Measurements from ENCODE around the gene MT1X. TPM values are rescaled to one million over a fixed set of nuclear protein-coding genes. Genes with fewer than 3 reads are reported as not detected.
A peak's percentile ranks its signal among the peaks of the same experiment; 100 is the strongest.
"Not testable (repeated sequence)": the region's sequence is repeated elsewhere in the genome, so short reads cannot be mapped to it uniquely, and the experiment has no call there.

The MT1X gene
- polyA plus RNA-seq, 3 donors = 2,752 to 5,906 (median 2,980) TPM

DNA sequence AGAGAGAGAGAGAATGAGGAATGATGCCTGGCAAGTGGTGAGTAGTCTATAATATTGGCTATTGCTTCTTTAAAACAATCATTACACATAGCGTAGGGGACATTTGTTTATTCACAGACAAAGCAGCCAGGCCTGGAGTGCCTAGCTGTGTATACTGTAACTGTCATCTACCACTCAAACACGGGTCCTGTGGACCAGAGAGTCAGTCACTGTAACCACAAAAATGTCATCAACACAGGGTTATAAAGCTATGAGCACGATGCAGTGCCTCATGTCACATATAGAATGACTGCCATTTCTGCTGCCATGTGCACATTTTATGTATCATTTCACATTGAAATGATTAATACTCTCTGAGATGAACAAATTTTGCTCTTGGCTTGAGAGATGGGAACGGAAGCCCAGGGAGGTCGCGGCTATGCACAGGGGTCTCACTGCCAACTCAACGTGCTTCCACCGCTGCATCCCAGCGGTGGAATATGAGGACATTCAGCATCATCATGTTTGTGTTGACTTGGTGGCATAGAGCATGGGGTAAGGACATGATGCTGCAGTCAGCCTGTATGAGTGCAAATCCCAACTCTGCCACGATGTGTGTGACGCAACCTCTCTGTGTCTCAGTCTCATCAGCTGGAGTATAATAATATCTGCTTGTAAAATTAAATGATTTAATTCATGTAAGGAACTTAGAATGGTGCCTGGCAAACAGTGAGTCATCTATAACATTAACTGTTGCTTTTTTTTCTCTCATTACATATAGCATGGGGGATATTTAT, 9.3 kb upstream of the MT1X start:
- WGBS, 3 donors = 86 to 89% (median 87%) methylated on average over 11 of the region's 11 CpGs
- H3K27ac ChIP-seq (ENCODE audit: low read depth, low read length) = no peak overlapping the region

DNA sequence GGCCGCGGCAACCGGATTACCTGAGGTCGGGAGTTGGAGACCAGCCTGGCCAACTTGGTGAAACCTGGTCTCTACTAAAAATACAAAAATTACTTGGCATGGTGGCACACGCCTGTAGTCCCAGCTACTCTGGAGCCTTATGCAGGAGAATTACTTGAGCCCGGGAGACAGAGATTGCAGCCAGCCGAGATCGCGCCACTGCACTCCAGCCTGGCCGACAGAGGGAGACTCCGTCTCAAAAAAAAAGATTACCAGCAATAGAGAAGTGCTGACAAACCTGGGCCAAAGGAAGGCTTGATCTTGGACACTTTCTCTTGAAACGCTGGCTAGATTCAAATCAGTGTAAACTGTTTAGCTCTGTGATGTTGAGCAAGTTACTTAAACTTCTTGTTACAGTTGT, 8.3 kb upstream of the MT1X start:
- WGBS, 3 donors = 34 to 42% (median 34%) methylated on average over 12 of the region's 12 CpGs
- no peak overlapping the region for H3K27ac ChIP-seq (ENCODE audit: low read depth, low read length)

DNA sequence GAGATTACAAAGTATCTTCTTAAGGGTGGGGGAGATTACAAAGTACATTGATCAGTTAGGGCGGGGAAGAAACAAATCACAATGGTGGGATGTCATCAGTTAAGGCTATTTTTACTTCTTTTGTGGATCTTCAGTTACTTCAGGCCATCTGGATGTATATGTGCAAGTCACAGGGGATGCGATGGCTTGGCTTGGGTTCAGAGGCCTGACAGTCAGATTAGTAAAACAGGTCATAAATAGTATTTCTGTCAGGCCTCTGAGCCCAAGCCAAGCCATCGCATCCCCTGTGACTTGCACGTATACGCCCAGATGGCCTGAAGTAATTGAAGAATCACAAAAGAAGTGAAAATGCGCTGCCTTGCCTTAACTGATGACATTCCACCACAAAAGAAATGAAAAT, 7.7 kb upstream of the MT1X start:
- H3K27ac ChIP-seq (ENCODE audit: low read depth, low read length) = not testable (repeated sequence)
- WGBS, 3 donors = 80 to 84% (median 84%) methylated on average over 6 of the region's 6 CpGs

DNA sequence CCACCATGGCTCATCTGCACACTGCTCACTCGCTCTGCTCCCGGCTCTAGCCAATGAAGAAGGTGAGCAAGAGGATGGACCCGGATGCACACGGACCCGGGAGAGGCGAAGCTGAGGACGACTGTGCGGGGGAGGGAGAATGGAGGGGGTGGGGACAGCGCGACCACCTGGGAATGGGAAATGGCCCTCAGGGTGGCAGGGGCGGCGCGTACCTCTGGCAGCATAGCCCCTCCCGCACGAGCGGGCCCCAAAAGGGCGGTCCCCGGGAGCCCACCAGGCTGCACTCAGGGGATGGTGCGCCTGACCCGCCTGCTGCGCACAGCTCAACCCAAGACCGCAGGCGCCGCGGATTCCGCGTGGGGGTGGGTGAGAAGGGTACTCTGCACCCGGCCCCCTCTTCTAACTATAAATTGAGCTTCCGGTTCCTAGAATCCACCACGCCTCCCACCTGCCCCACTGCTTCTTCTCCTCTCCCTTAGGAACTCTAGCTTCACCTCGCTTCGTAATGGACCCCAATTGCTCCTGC, 6.5 kb upstream of the MT1X start:
- no peak overlapping the region for H3K27ac ChIP-seq (ENCODE audit: low read depth, low read length)
- WGBS, 3 donors = 7 to 36% (median 10%) methylated on average over 27 to 32 of the region's 32 CpGs

DNA sequence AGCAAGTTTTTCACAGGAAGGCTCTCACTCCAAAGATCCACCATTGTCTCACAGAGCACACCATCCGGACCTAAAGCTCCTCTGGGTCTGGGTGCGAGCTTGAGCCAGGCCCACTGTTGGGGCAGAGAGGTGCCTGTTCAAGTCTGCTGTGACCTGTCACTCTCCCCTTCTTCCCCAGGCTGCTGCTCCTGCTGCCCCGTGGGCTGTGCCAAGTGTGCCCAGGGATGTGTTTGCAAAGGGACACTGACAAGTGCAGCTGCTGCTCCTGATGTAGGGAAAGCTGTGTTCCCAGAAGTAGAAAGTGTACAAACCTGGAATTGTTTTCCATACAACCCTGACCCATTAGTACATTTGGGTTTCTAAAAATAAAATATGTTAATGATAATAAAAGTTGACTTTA, 4.8 kb upstream of the MT1X start:
- no peak overlapping the region for H3K27ac ChIP-seq (ENCODE audit: low read depth, low read length)
- WGBS, 3 donors = 33 to 84% (median 78%) methylated on average over 3 of the region's 3 CpGs

DNA sequence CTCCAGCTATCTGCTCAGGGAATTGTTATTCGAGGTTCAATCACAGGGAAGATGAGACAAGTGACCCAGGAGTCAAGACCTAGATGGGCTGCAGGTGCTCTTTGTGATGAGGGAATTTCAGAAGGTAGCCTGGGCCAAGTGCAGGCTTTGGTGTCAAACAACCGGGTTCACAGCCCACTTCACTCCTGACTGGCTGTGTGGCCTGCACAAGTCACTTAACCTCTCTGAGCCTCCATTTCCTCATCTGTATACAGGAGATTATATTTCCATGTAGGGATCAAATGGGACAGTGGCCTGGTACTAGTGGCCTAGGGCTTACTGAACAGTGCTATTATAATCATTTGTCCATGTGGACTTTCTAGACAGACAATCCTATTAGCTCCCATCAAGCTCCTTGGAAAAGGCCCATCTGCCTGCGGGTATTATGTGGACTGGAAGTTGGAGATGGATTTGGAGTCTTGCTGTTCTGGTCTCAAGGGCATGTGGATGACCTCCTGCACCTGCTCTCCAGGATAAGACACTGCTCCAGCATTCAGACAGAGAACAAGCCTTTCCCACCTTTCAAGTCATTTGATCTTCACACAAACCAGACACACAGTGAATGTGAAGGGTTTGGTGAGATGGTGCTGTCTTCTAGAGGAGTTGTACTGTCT, 3.1 kb upstream of the MT1X start:
- 89 to 96% (median 94%) methylated on average over 3 of the region's 3 CpGs for WGBS, 3 donors
- no peak overlapping the region for H3K27ac ChIP-seq (ENCODE audit: low read depth, low read length)

DNA sequence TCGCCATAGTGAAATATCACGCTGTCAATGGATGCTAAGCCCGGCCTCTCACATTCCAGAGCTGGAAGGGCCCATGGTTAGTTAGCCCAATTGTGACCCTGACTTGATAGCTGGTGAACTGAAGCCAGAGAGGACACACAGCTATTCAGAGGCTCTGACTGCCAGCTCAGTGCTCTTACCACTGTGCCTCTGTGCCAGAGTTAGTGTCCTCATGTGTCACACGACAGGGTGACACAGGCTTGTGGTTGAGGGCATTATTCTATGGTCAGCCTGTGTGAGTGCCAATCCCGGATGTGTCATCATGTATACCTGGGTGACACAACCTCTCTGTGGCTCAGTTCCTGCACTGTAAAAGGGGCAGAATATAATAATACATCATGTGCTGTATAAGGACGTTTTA, 2.5 kb upstream of the MT1X start:
- 87 to 91% (median 87%) methylated on average over 6 of the region's 6 CpGs for WGBS, 3 donors
- H3K27ac ChIP-seq (ENCODE audit: low read depth, low read length) = no peak overlapping the region

DNA sequence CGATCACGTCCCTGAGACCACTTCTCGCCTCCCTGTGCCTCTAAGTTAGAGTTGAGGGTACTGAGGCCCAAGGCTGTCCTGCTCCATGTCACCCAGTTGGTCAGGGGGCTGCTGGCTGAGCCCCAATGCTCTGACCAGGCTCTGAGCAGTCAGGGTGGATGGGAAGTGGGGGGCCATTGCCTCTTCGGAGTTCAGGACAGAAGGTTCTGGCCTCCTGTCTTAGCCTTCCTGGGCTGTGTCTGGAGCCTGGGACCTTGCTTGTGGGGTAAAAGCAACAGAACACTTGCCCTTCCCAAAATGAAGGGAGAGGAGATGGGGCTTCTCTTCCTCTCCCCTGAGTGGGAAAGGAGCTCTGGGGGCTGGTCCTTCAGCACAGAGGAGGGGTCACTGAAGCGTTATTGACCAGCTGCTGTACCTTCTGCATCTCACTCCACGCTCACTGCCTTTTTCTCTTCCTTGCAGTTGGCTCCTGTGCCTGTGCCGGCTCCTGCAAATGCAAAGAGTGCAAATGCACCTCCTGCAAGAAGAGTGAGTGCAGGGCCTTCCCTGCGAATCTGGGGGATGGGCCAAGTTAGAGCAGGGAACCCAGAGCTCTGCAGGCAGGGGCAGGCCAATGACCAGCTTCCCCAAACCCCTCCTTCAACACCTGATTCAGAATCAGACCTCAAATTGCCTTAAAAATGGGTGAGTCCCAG, 580 bp downstream of the MT1X start:
- peak overlapping the region; percentile 7 for H3K27ac ChIP-seq (ENCODE audit: low read depth, low read length)
- 12 to 33% (median 29%) methylated on average over 8 of the region's 8 CpGs for WGBS, 3 donors

DNA sequence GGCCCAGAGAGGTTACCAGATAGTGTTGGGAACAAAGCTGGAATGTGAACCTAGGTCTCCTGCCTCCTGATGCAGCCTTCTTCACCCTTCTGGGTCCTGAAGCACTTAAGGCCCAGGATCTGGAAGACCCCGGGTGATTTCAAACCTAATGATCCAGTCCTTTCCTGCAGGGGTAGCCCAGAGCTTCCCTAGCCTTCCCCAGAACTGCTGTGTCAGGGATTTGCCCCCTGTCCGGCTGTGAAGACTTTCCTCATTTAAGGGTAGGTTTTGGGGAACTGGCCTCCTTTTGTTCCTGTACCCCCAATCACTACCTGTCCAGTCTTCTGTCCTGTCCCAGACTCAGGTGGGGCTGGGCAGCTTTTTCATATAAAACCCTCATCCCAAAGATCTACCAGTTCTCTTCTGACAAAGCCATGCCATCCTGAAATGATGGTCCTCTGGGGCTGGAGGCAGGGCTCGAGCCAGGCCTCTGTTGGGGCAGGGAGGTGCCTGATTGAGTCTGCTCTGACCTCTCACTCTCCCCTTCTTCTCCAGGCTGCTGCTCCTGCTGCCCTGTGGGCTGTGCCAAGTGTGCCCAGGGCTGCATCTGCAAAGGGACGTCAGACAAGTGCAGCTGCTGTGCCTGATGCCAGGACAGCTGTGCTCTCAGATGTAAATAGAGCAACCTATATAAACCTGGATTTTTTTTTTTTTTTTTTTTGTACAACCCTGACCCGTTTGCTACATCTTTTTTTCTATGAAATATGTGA, 1.3 kb downstream of the MT1X start:
- 34 to 86% (median 81%) methylated on average over 5 of the region's 5 CpGs for WGBS, 3 donors
- peak overlapping the region; percentile 4 for H3K27ac ChIP-seq (ENCODE audit: low read depth, low read length)

DNA sequence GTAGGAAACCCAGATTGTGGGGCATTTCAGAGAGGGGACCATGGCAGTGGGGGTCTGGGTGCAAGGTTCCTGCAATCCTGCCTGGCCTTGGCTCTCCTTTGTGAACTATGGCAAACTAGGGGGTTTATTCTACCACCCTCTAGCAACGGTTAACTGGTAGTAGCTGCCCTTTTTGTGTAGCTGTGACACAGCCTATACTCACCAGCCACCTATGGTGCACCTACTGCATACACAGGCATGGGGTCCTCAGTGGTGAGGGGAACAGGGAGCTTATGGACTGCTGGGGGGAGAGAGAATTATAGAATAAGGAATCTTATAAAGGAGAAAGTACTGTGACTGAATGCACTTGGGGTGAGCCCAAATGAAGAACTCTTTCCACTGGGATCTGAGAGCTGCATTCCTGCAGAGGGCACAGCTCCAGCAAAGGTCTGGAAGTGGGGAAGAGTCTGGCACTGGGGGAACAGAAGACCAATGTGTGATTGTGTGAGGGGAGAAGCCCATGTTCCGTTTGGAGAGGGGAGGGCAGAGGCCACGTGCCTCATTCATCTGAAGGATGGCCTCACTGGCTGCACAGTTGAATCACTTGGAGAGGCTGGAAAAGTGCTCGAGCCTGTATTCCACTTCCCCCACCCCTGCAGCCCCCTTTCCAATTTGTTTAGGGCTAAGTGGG, 2.1 kb downstream of the MT1X start:
- WGBS, 3 donors = 37 to 74% (median 71%) methylated on average over 4 of the region's 4 CpGs
- no peak overlapping the region for H3K27ac ChIP-seq (ENCODE audit: low read depth, low read length)

DNA sequence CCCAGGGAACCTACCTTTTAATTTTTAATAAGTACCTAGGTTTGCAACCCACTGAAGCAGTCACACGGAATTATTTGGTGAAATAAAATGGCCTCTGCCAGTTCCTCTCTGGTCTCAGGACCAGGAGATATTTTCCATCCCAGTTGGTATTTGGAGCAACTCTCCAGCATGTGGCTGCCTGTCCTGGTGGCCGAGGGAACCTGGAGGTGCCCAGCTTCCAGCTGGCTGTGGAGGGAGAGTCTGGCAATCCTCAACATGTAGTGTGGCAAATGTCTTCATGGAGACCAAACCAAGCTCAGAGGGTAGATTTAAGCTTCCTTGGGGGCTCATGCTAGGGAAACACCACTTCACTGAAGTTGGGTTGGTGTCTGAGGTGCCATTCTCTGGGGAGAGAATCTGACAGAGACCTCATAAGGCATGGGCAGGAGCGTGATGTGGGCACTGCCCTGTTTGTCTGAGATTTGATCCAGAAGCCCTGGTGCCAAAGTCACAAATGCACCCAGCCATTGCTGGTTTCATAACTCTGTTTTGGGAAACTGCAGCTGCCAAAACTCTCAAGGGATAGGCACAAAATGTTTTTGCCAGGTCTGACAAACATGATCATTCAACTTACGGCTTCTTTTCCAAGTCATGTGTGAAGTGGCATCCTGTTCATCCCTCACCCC, 2.8 kb downstream of the MT1X start:
- no peak overlapping the region for H3K27ac ChIP-seq (ENCODE audit: low read depth, low read length)
- WGBS, 3 donors = 44 to 83% (median 78%) methylated on average over 4 of the region's 4 CpGs

DNA sequence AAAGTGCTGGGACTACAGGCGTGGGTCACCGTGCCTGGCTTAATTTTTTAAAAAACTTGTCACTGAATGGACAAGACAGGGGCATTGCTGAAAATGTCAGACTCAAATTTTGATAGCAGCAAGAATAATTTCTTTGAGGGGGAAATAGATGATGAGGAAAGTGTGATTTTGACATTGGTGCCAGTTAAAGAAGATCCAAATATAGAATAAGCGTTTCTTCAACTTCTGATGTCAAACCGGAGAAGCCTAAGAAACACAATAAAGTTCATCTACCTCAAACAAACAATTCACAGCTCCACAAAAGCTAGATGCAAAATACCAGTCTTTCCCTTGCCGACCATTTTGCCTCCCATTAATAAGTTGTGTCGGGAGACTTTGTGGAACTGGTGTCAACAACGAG, 4.5 kb downstream of the MT1X start:
- H3K27ac ChIP-seq (ENCODE audit: low read depth, low read length) = no peak overlapping the region
- 95 to 97% (median 95%) methylated on average over 7 of the region's 7 CpGs for WGBS, 3 donors

DNA sequence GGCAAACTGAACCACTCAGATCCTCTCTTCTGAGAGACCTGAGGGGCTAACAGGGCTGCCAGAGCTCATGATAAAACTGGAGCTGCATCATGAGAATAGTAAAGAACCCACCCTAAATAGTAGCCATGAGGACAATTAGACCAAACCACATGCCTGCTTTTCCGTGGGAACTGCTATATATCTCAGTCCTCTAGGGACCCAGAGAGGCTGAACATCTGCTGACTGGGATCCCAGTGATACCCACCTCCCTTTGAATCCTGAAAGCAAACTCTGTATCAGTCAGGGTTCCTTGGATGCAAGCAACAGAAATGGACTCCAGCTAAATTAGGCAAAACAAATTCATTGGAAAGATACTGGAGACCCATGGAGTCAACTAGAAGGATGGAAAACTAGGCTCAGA, 6.5 kb downstream of the MT1X start:
- WGBS, 3 donors = 35 to 46% (median 42%) methylated on average over 1 of the region's 1 CpG
- H3K27ac ChIP-seq (ENCODE audit: low read depth, low read length) = no peak overlapping the region

DNA sequence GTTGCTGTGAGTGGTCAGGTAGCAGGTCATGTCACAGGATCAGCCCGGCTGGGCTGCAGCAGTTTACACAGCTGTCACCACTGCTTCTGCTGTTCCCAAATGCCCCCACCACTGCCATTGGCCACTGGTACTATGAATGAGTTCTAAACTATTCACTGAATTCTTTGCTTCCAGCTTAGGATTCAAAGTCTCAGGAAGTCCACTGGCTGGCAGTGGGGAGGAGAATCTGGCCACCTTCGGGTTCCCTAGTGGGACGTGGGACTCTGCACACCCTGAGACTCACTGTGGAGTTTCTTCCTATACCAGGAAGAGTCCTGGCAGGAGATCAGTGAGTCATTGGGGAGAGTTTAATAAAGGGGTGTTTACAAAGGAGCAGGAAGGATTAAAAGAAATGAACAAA, 6.9 kb downstream of the MT1X start:
- WGBS, 3 donors = 60 to 78% (median 75%) methylated on average over 3 of the region's 3 CpGs
- H3K27ac ChIP-seq (ENCODE audit: low read depth, low read length) = no peak overlapping the region

DNA sequence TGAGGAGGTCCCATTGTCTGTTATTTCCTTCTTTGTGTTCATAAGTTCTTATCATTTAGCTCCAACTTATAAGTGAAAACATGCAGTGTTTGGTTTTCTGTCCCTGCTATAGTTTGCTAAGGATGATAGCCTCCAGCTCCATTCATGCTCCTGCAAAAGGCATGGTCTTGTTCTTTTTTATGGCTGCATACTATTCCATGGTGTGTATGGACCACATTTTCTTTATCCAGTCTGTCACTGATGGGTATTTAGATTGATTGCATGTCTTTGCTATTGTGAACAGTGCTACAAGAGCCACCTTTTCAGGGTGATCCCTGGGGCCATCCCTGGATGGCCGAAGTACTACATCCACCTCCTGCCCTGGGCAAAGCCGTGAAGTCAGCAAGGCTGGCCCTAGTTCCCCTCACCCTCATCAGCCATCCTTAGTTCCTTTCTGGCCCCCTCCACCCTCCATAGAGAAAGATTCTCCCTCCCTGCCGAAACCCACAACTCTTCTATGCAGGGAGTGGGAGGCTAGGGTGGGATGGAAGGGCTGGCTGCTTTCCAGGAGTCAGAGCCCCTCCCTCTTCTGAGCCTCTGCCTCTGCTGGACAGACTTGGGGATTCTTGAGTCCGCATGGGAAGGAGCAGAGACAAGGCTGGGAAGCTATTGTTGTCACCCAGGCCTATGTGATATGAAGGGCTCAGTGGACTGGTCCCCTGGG, 8.3 kb downstream of the MT1X start:
- no peak overlapping the region for H3K27ac ChIP-seq (ENCODE audit: low read depth, low read length)
- 69 to 97% (median 78%) methylated on average over 4 of the region's 4 CpGs for WGBS, 3 donors

DNA sequence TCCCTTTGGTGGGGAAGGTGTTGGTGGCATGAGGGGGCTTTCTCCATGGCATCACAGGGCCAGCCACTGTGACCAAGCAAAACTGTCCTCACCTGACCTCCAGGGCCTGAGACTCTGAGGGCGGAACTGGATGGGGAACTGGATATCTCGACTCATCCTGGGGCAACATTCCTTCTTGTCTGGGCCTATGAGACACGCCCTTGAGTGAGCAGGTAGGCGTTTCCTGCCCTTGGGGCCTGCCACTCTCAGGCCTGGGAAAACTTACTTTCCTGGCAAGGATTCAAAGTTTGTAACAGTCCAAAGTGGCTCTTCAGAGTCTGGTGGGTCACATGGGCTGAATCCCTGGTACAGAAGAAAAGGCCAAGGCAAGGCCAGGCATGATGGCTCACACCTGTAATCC, 9.6 kb downstream of the MT1X start:
- WGBS, 3 donors = 22 to 65% (median 51%) methylated on average over 4 of the region's 4 CpGs
- no peak overlapping the region for H3K27ac ChIP-seq (ENCODE audit: low read depth, low read length)

DNA sequence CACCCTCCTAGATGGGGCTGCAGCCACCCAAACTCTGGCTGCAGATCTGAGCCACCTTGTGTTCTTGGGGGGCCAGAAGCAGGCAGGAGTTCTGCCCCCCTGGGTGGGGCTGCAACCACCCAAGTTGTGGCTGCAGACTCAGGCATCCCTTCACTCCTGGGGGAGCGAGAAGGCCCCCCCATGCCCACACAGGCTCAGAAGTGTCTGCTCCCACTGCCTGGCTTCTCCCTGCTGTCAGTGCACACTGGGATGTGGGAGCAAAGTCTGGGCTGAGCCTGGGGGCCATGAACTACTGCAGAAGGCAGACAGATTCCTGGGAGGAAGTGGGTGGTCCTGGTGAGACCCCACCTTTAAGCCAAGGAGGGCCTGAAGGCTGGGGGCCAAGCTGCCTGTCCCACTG, 13.0 kb downstream of the MT1X start:
- no peak overlapping the region for H3K27ac ChIP-seq (ENCODE audit: low read depth, low read length)
- 75 to 100% (median 90%) methylated on average over 1 of the region's 1 CpG for WGBS, 3 donors

All from adipose tissue (tissue), 3 donors.